A673 (cell line): ENCODE measurements around the gene RTN4RL2.

Source experiments
- EZH2 ChIP-seq: fragments of 200-600 bp; sonication (generic); IDR thresholded peaks from 2 replicates; pipeline ENCODE4 v1.6.1; 2017; ENCODE audit warnings: borderline replicate concordance, low read depth, mild to moderate bottlenecking, mixed read lengths, antibody characterized with exemption, low read length; ENCODE audit not compliant: poor library complexity, severe bottlenecking
- TF ChIP-seq, protein P1 (sequence below): fragments of 300-800, 200-600 bp; sonication (generic); conservative IDR thresholded peaks from 2 replicates; pipeline ENCODE4 v1.5.1; 2017; ENCODE audit warnings: low read depth, mild to moderate bottlenecking, antibody characterized with exemption, low read length, moderate library complexity, mixed read lengths

- TF ChIP-seq, protein P1, sequence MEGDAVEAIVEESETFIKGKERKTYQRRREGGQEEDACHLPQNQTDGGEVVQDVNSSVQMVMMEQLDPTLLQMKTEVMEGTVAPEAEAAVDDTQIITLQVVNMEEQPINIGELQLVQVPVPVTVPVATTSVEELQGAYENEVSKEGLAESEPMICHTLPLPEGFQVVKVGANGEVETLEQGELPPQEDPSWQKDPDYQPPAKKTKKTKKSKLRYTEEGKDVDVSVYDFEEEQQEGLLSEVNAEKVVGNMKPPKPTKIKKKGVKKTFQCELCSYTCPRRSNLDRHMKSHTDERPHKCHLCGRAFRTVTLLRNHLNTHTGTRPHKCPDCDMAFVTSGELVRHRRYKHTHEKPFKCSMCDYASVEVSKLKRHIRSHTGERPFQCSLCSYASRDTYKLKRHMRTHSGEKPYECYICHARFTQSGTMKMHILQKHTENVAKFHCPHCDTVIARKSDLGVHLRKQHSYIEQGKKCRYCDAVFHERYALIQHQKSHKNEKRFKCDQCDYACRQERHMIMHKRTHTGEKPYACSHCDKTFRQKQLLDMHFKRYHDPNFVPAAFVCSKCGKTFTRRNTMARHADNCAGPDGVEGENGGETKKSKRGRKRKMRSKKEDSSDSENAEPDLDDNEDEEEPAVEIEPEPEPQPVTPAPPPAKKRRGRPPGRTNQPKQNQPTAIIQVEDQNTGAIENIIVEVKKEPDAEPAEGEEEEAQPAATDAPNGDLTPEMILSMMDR, result no peak
- no peak for TF ChIP-seq EZH2
Observed at GRCh38 chr11:57424137-57424791, 36.1 kb upstream of the RTN4RL2 start.
